SIG-M5 treated with dmso at 0.1 percent for 504 hours (cell line): ENCODE measurements around the gene CCRL2.
"Not testable (repeated sequence)": the region's sequence is repeated elsewhere in the genome, so short reads cannot be mapped to it uniquely, and the experiment has no call there.

ENCODE experiments used
- DNase-seq: peaks from one replicate; lab custom pipeline; 2025; ENCODE audit not compliant: unreplicated experiment; lab: John Stamatoyannopoulos, UW

The CCRL2 gene

DNA sequence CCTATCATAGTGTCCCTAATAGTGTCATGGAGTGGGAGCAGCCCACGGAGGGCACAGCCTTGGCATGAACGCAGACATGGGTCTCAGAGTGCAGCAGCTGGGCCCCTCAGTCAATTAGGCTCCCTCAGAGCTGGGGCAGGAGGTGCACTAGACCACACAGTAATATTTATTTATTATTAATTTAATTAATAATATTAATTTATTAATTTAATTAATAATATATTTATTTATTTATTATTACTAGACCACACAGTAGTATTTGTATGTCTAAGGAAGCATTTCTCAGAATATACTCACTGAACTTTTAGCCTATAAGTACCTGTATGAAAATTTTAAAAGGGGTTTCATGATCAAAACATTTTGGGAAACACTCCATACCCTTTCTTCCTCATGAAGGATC lies 5.5 kb upstream of the CCRL2 start:
- DNase-seq = no peak

DNA sequence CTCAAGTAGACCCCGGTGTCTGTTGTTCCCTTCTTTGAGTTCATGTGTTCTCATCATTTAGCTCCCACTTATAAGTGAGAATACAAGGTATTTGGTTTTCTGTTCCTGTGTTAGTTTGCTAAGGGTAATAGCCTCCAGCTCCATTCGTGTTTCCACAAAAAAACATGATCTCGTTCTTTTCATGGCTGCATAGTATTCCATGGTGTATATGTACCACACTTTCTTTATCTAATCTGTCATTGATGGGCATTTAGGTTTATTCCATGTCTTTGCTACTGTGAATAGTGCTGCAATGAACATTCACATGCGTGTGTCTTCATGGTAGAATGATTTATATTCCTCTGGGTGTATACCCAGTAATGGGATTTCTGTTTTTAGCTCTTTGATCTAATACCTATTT lies 4.2 kb upstream of the CCRL2 start:
- not testable (repeated sequence) for DNase-seq

DNA sequence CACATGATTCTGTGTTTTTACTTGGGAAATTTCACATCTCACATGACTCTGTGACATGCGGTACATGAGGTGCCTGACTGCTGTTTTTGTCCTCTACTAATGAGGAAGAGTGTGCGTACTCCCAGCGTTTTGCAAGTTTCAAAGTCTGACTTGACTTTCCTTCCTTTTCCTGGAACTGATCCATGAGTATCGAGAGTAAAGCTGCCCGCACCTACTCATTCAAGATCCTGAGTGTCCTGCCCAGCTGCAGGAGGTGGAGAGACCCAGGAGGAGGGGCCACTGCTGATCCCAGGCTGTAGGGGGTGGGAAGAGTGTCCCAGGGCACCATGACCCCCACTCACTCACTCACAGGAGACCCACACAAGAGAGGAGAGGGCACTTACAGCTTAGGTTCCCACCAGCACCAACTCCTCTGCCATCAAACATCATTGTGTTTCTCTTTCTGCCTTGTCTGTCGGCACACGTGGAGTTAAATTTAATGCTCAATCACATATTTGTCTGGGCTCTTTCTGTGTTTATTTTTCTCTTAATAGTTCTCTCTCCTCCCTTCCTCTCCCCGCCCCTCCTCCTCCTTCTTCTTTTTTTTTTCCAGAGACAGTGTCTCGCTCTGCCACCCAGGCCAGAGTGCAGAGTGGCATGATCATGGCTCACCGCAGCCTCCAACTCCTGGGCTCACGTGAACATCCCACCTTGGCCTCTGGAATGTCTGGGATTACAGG lies 1.6 kb upstream of the CCRL2 start:
- DNase-seq = no peak

DNA sequence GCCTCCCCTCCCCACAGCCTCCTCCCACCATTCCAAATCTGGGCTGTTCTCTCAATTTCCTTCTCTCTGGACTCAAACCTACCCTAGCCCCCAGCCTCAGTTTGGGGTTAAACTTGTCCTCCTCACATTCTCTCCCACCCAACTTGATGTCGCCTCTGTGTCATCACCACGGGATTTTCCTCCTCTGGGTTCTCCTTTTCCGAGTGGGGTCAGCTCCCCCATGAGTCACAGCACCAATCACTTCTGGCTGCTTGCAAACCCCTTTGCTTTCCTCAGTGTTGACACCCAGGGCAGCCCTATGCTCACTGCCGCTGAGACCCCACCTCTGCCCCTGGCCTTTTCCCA lies 644 bp upstream of the CCRL2 start:
- no peak for DNase-seq

DNA sequence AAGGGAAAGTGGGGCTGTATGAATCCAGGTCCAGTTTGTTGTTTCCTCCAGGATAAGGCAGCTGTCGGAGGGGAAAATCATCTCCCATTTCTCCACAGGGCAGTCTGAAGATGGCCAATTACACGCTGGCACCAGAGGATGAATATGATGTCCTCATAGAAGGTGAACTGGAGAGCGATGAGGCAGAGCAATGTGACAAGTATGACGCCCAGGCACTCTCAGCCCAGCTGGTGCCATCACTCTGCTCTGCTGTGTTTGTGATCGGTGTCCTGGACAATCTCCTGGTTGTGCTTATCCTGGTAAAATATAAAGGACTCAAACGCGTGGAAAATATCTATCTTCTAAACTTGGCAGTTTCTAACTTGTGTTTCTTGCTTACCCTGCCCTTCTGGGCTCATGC lies 911 bp downstream of the CCRL2 start:
- no peak for DNase-seq

DNA sequence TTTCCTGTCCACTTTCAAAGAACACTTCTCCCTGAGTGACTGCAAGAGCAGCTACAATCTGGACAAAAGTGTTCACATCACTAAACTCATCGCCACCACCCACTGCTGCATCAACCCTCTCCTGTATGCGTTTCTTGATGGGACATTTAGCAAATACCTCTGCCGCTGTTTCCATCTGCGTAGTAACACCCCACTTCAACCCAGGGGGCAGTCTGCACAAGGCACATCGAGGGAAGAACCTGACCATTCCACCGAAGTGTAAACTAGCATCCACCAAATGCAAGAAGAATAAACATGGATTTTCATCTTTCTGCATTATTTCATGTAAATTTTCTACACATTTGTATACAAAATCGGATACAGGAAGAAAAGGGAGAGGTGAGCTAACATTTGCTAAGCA lies 1.8 kb downstream of the CCRL2 start:
- DNase-seq = no peak

DNA sequence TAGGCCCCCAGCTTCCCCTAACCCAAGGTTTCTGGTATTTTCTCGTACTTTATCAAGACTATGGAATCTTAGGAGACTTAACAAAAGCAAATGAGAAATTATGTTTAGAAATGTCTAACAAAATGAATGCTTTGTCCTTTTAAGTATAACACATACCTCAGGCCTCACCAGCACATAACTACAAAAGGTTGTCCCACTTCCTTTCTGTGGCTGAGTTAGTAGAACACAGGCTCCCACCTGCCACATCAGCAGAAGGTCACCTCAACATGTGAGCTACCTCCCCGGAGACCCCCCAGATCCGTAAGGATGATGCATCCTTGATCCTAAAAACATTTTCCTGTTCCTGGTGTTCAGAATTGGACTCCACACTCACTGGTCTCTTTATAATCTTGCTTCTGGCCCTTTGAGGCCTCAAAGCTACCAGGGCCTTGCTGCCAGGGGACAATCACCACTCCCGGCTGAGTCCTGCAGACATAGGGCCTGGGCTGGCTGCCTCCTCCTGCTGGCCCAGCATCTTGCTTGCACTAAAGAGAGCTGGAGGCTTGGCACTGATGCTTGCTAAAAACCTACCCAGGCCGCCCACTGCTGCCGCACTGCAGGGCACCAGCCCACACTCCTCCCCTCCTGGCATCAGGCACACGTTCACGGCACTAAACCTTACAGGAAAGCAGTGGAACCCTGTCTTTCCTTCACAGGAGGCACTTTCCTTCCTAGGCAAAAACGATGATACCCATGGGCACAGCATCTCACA lies 2.9 kb downstream of the CCRL2 start:
- no peak for DNase-seq

DNA sequence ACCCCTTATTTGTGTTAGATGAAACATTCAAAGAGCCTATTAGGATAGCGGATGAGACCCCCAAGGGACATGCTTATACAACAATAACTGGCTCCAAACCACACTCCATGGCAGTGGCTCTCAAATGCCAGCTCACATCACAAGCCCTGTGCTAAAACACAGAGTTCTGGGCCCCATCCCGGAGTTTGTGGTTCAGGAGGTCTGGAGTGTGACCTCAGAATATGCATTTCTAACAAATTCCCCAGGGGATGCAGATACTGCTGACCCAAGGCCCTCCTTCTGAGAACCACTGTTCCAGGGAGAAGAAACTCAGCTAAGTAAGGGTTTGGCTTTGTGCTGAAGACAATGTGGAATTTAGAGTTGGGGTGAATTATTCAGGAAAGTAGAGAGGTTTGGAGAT lies 3.6 kb downstream of the CCRL2 start:
- no peak for DNase-seq

DNA sequence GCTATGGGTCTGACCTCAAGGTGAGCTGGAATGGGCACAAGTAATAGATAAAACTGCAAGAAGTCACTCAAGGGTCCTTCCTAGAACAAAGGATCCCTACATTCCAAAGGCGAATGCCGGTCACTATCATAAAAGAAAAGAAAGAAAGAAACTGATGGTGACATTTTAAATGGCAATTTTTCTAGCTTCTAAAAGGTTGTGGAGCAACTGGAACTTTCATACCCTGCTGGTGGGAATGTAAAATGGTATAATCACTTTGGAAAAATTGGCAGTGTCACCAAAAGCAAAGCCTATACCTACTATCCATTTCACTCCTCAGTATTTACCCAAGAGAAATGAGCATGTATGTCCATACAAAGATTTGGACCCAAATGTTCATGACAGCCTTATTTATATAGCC lies 4.2 kb downstream of the CCRL2 start:
- no peak for DNase-seq

DNA sequence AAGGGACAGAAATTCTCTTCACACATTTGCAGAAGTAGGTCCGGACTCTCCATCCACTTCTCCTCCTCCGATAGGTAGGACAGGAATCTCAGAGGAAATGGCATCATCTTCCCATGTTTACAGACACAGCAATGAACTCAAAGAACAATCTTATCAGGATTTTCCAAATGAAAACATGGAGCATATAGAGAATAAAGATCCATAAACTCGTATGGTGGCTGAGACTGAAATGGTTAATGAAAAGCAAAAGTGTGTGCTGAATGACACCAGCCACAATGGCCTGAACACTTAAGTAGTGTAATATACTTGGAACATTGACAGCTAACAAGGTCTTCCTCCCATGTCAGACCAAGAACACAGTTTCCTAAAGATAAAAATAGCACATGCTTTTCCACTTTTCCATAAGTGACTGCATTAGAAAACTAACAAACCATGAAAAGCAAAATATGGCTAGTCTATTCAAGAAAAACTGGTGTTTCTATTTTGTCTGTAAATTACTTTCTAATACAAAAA lies 5.8 kb downstream of the CCRL2 start:
- DNase-seq = no peak

DNA sequence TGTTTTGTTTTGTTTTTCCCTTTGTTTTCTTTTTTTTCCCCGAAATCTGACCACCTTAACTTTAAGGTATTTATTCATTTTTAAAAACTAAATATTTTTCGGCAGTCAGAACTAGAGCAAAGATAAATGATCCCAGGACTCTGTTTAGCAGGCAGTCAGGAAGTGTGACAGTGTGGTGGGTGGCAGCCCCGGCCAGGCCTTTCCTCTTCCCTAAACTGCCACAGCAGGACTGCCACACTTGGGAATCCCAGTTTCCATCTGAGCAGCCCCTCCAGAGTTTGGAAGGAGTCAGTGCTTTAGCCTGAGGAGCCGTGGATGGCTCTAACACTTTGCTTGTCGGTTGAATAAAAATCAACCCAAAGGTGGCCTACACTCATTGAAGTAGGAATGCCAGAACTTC lies 6.9 kb downstream of the CCRL2 start:
- no peak for DNase-seq

DNA sequence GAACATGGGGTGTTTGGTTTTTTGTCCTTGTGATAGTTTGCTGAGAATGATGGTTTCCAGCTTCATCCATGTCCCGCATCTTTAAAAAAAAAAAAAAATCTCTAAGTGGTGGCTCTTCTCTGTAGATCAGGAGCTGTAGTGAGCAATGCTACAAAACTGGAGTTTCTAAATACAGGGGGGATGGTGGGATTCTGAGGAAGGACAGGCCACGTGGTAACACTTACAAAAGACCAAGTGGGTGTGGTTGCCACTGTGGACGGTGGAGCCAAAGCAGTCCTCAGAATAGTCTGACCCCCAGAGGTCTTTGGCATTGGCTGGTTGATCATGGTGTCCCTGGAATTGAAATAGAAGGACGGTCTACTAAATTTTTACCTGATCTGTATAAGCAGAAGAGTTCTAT lies 7.7 kb downstream of the CCRL2 start:
- DNase-seq = no peak

DNA sequence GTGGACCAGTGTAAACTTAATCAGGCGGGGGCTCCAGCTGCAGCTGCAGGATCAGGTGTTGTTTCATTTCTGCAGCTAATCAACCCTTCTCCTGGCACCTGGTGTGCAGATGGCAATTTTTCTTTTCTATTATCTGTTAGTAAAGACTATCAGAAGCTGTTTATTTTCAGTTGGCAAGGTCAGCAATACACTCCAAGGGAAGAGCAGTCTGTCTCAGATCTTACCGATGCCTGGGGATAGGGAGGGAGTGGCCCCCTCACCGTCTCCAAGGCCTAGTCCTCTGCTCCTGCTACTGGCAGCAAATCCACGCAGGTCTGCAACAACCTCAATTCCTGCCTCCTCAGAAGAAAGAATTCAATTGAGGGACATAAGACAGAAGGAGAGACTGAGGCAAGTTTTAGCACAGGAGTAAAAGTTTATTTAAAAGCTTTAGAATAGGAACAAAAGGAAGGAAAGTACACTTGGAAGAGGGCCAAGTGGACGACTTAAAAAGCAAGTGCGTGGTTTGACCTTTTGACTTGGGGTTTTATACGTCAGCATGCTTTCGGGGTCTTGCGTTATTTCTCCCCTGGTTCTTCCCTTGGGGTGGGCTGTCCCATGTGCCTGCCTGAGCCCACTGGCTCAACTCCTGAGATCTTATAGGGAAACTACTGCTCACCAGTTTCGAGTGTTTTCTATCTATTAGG lies 9.2 kb downstream of the CCRL2 start:
- no peak for DNase-seq

DNA sequence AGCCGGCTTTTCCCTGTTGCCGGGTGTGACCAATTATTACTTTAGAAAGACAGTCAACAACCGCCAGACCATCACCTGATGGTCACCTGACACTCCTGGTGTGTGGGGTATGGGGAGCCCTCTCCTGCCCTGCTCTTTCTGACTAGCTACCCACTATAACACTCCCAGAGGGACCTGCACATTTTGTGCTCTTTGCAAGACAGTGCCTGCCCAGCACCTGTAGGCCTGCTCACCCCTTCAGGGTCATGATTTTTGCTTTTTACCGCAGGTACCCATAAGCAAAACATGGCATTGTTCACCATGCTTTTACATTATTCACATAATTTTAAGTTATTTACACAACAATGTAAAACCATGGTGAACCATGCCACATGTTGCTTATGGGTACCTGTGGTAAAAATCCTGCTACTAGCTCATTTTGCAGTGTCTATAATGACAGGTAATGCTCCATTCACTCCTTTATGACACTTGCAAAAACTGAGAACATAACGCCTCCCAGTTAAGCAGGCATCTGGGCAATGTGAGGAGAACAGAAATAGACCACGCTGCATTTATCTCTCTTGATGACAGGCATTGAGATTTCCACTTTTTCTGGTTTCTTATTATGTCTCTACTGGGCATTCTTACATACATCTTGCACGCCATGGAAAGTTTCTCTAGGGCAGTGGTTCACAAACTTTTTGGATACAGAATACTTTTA lies 9.9 kb downstream of the CCRL2 start:
- no peak for DNase-seq

DNA sequence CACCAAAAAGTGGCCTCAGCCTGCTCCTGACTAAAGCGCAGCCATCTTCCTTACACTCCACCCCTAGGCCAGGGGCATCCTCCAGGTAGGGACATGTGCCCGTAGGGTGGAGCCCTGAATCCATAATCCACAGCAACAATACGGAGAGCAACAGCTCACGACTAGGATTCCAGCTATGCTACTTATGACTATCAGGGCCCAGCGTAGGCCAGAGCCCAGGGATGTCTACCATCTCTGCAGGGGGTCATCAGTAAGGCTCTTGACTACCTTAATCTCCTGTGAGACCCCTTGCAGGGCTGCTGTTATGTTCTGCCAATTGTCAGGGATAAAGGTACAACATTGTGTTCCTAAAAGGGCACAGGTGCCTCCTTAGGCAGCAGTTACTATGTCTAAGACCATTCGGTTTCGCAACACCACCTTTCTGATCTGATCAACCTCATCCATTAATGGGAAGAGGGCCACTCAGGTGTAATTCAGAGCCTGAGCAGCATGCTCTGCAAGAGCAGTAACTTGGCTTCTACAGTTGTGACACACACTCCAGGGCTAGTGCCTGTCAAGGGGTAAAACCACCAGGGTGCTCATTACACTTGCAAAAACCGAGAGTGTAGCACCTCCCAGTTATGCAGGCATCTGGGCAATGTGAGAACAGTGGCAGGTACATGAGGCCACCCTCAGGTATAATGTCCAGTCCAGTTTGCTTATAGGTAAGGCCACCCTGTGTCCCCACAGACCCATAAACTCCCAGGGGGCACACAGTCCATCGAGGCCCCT lies 11.0 kb downstream of the CCRL2 start:
- DNase-seq = no peak

DNA sequence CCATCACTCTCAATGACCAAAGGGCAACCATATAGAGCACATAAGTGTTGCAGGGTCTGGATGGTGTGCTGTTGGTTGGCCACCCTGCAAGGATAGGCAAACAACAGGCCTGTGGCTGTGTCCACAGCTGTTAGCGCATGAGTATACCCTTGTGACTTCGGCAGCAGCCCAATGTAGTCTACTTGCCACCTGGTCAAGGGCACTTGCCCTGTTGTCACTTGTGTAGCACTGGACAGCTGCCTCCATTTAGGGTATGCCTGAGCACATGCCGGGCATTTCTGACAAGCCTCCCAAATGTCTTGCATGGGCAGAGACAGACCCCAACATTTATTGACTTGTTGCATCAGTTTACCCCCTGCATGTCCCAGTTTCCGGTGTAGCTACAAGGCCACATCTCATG lies 12.8 kb downstream of the CCRL2 start:
- no peak for DNase-seq

DNA sequence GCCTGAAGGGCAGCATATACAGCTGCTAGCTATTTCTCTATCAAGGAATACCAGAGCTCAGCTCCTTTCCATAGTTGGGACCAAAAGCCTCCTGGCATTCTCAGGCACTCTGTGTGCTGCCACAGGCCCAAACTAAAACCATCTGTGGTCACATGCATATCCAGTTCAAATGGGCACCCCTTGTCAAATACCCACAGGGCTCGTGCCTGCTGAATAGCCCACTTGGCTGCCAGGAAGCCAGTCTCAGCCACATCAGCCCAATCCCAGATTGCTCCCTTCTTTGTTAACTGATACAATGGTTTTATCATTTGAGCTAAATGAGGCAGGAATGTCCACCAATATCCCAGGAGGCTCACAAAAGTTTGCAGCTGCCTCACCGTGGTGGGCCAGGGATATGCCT lies 13.9 kb downstream of the CCRL2 start:
- DNase-seq = no peak

DNA sequence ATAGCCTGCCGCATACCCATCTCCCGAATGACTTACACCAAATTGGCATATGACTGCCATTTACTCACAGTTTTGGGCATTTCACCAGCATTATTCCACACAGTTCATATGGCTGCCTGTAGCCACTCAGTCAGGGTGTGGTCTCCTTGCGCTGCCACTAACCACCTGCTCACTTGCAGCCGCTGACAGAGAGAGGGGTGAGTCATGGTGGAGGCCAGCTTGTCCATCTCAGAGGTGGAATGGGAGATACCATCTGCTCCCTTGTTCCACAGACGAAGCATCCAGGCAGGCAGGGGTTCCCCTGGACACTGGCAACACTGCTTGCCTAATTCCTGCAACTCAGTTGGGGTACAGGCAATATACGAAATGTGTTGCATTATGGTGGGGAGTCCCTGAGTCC lies 15.6 kb downstream of the CCRL2 start:
- DNase-seq = no peak

DNA sequence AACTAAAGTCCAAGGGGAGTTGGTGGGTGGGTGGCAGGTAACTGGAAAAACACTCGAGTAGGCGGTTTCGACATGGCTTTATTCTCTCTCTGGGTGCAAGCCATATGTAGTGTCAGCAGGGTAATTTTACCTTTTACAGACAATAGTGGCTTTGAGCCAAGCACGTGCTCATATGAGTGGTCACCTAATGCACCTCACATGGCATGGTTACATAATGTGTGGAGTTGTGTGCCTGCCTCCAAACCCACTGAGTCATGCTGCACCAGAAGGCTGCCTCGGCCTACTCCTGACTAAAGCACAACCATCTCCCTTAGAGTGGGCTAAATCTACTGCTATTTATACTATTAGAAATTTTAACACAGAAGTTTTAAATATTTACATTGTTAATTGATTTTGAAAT lies 16.5 kb downstream of the CCRL2 start:
- DNase-seq = no peak

DNA sequence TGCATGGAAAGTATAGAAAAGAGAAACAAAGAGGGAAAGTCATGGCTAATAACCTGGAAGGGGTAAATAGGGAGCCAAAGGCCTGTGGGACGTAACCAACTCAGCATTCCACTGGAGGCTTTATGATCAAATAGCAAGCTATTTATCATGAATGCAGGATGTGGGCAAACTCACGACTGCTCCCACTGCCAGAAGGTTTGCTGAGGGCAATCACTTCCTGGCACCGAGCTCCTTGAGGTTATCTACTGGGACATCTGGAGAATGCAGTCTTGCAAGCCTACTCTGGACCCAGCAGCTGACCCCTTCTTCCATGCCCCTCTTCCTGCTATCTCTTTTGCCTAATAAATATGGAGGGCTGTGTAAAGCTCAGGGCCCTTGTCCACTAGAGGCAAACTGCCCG lies 19.4 kb downstream of the CCRL2 start:
- not testable (repeated sequence) for DNase-seq

DNA sequence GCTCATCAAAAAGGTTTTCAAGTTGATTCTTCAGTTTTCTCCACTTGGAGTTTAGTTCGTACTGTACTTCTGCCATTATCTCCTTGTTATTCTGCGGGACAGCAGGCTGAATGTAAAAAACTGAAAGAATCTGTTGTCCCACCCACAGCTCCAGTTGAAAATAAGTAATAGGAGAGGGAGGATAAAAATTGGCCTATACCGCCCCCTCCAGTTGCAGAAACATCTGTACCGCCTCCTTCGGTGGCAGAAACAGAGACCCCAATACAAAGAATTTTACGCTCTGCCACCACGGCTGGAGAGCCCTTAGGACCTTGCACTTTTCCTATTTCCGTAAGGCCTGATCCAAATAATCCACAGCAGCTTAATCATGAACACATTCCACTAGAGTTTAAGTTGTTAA lies 20.3 kb downstream of the CCRL2 start:
- DNase-seq = not testable (repeated sequence)
